ENCODE data around the gene HHAT. TPM values are rescaled to one million over a fixed set of nuclear protein-coding genes. Genes with fewer than 3 reads are reported as not detected.
A peak's percentile ranks its signal among the peaks of the same experiment; 100 is the strongest.

The HHAT gene
- total RNA-seq, 1 experiment from 2014 or later: 3.0 TPM

- no peaks in the 10 kb centered on the region for H3K9me3 ChIP-seq (ENCODE audit: low read depth, low read length, poor library complexity, severe bottlenecking)
- BruUV-seq (replicated peaks): no TSS peak
- CTCF ChIA-PET: no interaction called here
- POLR2A ChIA-PET (ENCODE audit: low non-redundant PET): no interaction called here
- intact Hi-C loops (cut with micrococcal nuclease; ENCODE audit: unreplicated experiment): no loop called here
- H3K36me3 ChIP-seq (ENCODE audit: insufficient read depth, low read length, poor library complexity, severe bottlenecking): no peaks in the 10 kb centered on the region
- H3K4me3 ChIP-seq (ENCODE audit: low read depth, low read length, poor library complexity, severe bottlenecking): no peak overlapping the region
- no peak overlapping the region for H3K27ac ChIP-seq (ENCODE audit: low read depth, low read length, poor library complexity, severe bottlenecking)
- no peak for DNase-seq (ENCODE audit: low spot score)
- H3K27me3 ChIP-seq (replicated peaks; ENCODE audit: insufficient read depth, low read depth, low read length, poor library complexity): no peaks in the 10 kb centered on the region
- TF ChIP-seq EZH2 (IDR thresholded peaks at IDR 0.05; ENCODE audit: borderline replicate concordance, low read depth, low read length, poor library complexity, severe bottlenecking) (no peak), CTCF (conservative IDR thresholded peaks at IDR 0.05; ENCODE audit: low read depth, low read length) (no peak)
- H3K4me1 ChIP-seq (ENCODE audit: insufficient read depth, low read length, poor library complexity, severe bottlenecking): no peaks in the 10 kb centered on the region
These were observed 25.3 kb upstream of the HHAT start for GRCh38 chr1:210303391-210303790.

- Histone ChIP-seq H3K4me1 (ENCODE audit: insufficient read depth, low read length, poor library complexity, severe bottlenecking) (peaks cover 14% of the 10 kb centered on the region), H3K4me3 (ENCODE audit: low read depth, low read length, poor library complexity, severe bottlenecking) (peak overlapping the region; percentile 54), H3K36me3 (ENCODE audit: insufficient read depth, low read length, poor library complexity, severe bottlenecking) (no peaks in the 10 kb centered on the region), H3K27ac (ENCODE audit: low read depth, low read length, poor library complexity, severe bottlenecking) (no peak overlapping the region), H3K27me3 (replicated peaks; ENCODE audit: insufficient read depth, low read depth, low read length, poor library complexity) (no peaks in the 10 kb centered on the region), H3K9me3 (ENCODE audit: low read depth, low read length, poor library complexity, severe bottlenecking) (no peaks in the 10 kb centered on the region)
- intact Hi-C loops (cut with micrococcal nuclease; ENCODE audit: unreplicated experiment): loop anchor here (1.0 to 10.0 kb wide), 7 partner anchors 73 to 460 kb away; no protein-coding TSS in a partner anchor
- TF ChIP-seq EZH2 (IDR thresholded peaks at IDR 0.05; ENCODE audit: borderline replicate concordance, low read depth, low read length, poor library complexity, severe bottlenecking): no peak
- TF ChIP-seq CTCF (conservative IDR thresholded peaks at IDR 0.05; ENCODE audit: low read depth, low read length): no peak
- no peak for DNase-seq (ENCODE audit: low spot score)
- POLR2A ChIA-PET (ENCODE audit: low non-redundant PET): interaction anchor here (0.6 kb wide), 1 partner anchor 169 kb away, joined by 11 read pairs; no protein-coding TSS in a partner anchor
- BruUV-seq (replicated peaks): no TSS peak
- CTCF ChIA-PET: interaction anchor here (0.6 to 1.0 kb wide), 6 partner anchors 20 to 591 kb away, joined by 3 to 12 read pairs (median 8); no protein-coding TSS in a partner anchor
These were observed 18.0 kb upstream of the HHAT start for GRCh38 chr1:210310562-210311153.

- DNase-seq (ENCODE audit: low spot score): no peak
- H3K36me3 ChIP-seq (ENCODE audit: insufficient read depth, low read length, poor library complexity, severe bottlenecking): no peaks in the 10 kb centered on the region
- H3K9me3 ChIP-seq (ENCODE audit: low read depth, low read length, poor library complexity, severe bottlenecking): no peaks in the 10 kb centered on the region
- H3K27me3 ChIP-seq (replicated peaks; ENCODE audit: insufficient read depth, low read depth, low read length, poor library complexity): no peaks in the 10 kb centered on the region
- H3K27ac ChIP-seq (ENCODE audit: low read depth, low read length, poor library complexity, severe bottlenecking): no peak overlapping the region
- no peak for TF ChIP-seq CTCF (conservative IDR thresholded peaks at IDR 0.05; ENCODE audit: low read depth, low read length)
- no peak for TF ChIP-seq EZH2 (IDR thresholded peaks at IDR 0.05; ENCODE audit: borderline replicate concordance, low read depth, low read length, poor library complexity, severe bottlenecking)
- no TSS peak for BruUV-seq (replicated peaks)
- H3K4me1 ChIP-seq (ENCODE audit: insufficient read depth, low read length, poor library complexity, severe bottlenecking): peaks cover 14% of the 10 kb centered on the region
- intact Hi-C loops (cut with micrococcal nuclease; ENCODE audit: unreplicated experiment): loop anchor here (1.0 to 10.0 kb wide), 7 partner anchors 75 to 462 kb away; no protein-coding TSS in a partner anchor
- POLR2A ChIA-PET (ENCODE audit: low non-redundant PET): no interaction called here
- peak overlapping the region; percentile 54 for H3K4me3 ChIP-seq (ENCODE audit: low read depth, low read length, poor library complexity, severe bottlenecking)
- CTCF ChIA-PET: interaction anchor here (0.7 to 1.0 kb wide), 3 partner anchors 19 to 111 kb away, joined by 3 to 12 read pairs (median 3); no protein-coding TSS in a partner anchor
These were observed 16.8 kb upstream of the HHAT start for GRCh38 chr1:210311726-210312493.
